ENCODE results near the gene P3H3.
A peak's percentile ranks its signal among the peaks of the same experiment; 100 is the strongest.

GRCh38 chr12:6827982-6828780 lies at the start of gene P3H3:
- TF ChIP-seq POLR2A (IDR thresholded peaks at IDR 0.05) (no peak), CTCF (IDR thresholded peaks at IDR 0.05) (peak in 2 of 4 experiments; percentile 7 to 20)
